Calu3 (cell line): Measurements from ENCODE around the gene RASGRP2. TPM values are rescaled to one million over a fixed set of nuclear protein-coding genes. Genes with fewer than 3 reads are reported as not detected.

Experiments
- BruUV-seq: library from RNA; stranded (reverse); fragments of 400-500 nt; replicated peaks from 2 replicates; lab custom pipeline; 2021; lab: Mats Ljungman, UMichigan
- CTCF ChIA-PET: fragments of 300-600 bp; sonication (Branson Sonifier 250); formaldehyde crosslinking; loops from one replicate; lab custom pipeline; 2022; ENCODE audit warnings: antibody characterized with exemption; lab: Charles Lee
- DNase-seq: peaks from one replicate; pipeline ENCODE4 v3.0.0; 2022
- H3K27ac Mint-ChIP-seq: one replicate; pipeline ENCODE4 v1.8.0; 2022; ENCODE audit warnings: mixed read lengths; ENCODE audit not compliant: unreplicated experiment
- H3K27me3 Mint-ChIP-seq: one replicate; pipeline ENCODE4 v1.8.0; 2022; ENCODE audit warnings: mixed read lengths; ENCODE audit not compliant: unreplicated experiment
- H3K36me3 Mint-ChIP-seq: one replicate; pipeline ENCODE4 v1.8.0; 2022; ENCODE audit warnings: mild to moderate bottlenecking, moderate library complexity, mixed read lengths; ENCODE audit not compliant: insufficient read depth, unreplicated experiment
- H3K4me1 Mint-ChIP-seq: one replicate; pipeline ENCODE4 v1.8.0; 2022; ENCODE audit warnings: mild to moderate bottlenecking, low read depth, mixed read lengths; ENCODE audit not compliant: unreplicated experiment
- H3K4me3 Mint-ChIP-seq: one replicate; pipeline ENCODE4 v1.8.0; 2022; ENCODE audit warnings: mild to moderate bottlenecking, low read depth, moderate library complexity, mixed read lengths; ENCODE audit not compliant: unreplicated experiment
- H3K9me3 Mint-ChIP-seq: one replicate; pipeline ENCODE4 v1.8.0; 2022; ENCODE audit warnings: low read depth, mixed read lengths; ENCODE audit not compliant: unreplicated experiment
- intact Hi-C: fragments of 100-400 bp; cut with micrococcal nuclease; formaldehyde crosslinking; loops from one replicate; pipeline ENCODE4 v1.10.0; 2022; ENCODE audit not compliant: unreplicated experiment
- total RNA-seq: library from RNA; stranded (reverse); gene quantifications from 2 replicates; pipeline ENCODE4 v1.2.3, GENCODE V29; 2022
- TF ChIP-seq, protein P1 (sequence below): fragments of 200-600 bp; IDR thresholded peaks from one replicate; pipeline ENCODE4 v1.8.0; 2022; ENCODE audit warnings: antibody characterized with exemption; ENCODE audit not compliant: unreplicated experiment

Gene RASGRP2
- total RNA-seq, 1 experiment from 2014 or later, result not detected

DNA sequence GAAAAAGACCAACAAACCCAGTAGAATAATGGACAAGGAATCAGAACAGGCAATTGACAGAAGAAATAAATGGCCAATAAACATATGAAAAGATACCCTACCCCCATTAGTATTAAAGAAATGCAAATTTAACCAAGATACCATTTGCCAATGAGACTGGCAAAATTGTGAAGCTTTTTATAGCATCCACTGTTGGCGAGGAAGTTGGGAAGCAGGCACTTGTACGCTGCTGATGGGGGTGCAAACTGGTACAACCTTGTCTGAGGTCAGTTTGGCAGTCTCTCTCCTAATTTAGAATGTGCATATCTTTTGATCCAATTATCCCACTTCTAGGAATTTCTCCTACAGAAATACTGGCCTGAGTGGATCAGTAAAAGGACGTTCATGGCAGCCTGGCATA lies 12.3 kb downstream of the RASGRP2 start:
- H3K36me3 Mint-ChIP-seq, result no peaks in the 10 kb centered on the region
- H3K27ac Mint-ChIP-seq, result no peak overlapping the region
- no TSS peak for BruUV-seq
- CTCF ChIA-PET, result no interaction called here
- H3K4me1 Mint-ChIP-seq, result no peaks in the 10 kb centered on the region
- H3K4me3 Mint-ChIP-seq, result no peak overlapping the region
- TF ChIP-seq, protein P1, sequence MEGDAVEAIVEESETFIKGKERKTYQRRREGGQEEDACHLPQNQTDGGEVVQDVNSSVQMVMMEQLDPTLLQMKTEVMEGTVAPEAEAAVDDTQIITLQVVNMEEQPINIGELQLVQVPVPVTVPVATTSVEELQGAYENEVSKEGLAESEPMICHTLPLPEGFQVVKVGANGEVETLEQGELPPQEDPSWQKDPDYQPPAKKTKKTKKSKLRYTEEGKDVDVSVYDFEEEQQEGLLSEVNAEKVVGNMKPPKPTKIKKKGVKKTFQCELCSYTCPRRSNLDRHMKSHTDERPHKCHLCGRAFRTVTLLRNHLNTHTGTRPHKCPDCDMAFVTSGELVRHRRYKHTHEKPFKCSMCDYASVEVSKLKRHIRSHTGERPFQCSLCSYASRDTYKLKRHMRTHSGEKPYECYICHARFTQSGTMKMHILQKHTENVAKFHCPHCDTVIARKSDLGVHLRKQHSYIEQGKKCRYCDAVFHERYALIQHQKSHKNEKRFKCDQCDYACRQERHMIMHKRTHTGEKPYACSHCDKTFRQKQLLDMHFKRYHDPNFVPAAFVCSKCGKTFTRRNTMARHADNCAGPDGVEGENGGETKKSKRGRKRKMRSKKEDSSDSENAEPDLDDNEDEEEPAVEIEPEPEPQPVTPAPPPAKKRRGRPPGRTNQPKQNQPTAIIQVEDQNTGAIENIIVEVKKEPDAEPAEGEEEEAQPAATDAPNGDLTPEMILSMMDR, result no peak
- no peak for DNase-seq
- peaks cover 84% of the 10 kb centered on the region for H3K27me3 Mint-ChIP-seq
- intact Hi-C loops, result no loop called here
- H3K9me3 Mint-ChIP-seq, result no peaks in the 10 kb centered on the region

DNA sequence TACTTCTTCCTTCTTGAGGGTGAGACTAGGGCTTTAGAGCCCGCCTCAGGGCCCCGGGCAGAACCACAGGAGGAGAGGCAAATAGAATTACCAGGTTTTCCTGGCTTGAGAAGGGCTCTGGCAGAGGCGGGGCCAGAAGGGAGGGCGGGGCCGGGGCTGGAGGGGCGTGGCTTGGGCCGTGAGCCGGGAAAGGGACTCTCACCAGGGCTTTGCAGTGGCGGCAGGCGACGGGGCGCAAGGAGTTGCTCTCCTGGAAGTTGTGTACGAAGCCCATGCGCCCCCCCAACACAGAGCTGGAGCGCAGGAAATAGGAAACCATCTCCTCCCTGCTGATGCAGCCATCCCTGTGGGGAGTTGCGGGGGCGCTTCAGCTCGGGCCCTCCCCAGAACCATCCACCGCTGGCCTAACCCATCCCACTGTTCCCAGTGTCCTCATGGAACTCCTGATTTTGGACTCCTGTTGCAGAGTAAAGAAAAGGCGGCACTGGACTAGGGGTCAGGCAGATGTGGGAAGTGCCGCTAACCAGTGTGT lies 14.0 kb downstream of the RASGRP2 start:
- no TSS peak for BruUV-seq
- Mint-ChIP-seq H3K4me3 (no peak overlapping the region), H3K27me3 (peaks cover 84% of the 10 kb centered on the region), H3K36me3 (no peaks in the 10 kb centered on the region), H3K9me3 (no peaks in the 10 kb centered on the region), H3K27ac (no peak overlapping the region), H3K4me1 (no peaks in the 10 kb centered on the region)
- no peak for DNase-seq
- intact Hi-C loops, result no loop called here
- CTCF ChIA-PET, result no interaction called here
- TF ChIP-seq, protein P1, result no peak

DNA sequence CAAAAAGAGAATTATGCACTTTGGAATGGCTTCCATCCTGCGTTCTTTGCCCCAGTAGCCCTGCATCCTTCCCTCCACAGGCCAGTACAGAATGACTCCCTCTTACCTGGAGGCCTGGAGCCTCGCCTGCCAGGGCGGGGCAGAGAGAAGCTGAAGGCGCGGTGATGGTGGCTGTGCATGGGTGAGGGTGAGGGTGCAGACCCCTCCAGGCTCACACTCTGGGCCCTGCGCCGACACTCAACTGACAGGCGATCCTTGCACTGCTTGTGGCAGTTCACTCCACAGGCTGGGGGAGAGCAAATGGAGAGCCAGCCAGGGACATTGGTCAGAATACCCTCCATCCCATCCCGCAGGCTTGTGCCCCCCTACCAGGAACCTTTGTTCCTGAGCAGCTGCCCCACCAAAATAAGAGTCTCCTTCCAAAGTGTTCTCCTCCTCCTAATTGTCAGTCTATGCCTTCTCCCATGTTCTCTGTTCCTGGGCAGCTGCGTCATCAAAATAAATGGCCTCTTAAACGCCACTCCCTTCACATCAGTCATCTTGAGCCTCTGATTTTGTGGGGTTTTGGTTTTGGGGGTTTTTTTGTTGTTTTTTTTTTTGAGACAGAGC lies 15.1 kb downstream of the RASGRP2 start:
- CTCF ChIA-PET, result no interaction called here
- no peak for DNase-seq
- intact Hi-C loops, result no loop called here
- no peaks in the 10 kb centered on the region for H3K36me3 Mint-ChIP-seq
- H3K4me3 Mint-ChIP-seq, result no peak overlapping the region
- H3K4me1 Mint-ChIP-seq, result no peaks in the 10 kb centered on the region
- no peaks in the 10 kb centered on the region for H3K9me3 Mint-ChIP-seq
- no peak overlapping the region for H3K27ac Mint-ChIP-seq
- no TSS peak for BruUV-seq
- TF ChIP-seq, protein P1, result no peak
- H3K27me3 Mint-ChIP-seq, result peaks cover 87% of the 10 kb centered on the region

DNA sequence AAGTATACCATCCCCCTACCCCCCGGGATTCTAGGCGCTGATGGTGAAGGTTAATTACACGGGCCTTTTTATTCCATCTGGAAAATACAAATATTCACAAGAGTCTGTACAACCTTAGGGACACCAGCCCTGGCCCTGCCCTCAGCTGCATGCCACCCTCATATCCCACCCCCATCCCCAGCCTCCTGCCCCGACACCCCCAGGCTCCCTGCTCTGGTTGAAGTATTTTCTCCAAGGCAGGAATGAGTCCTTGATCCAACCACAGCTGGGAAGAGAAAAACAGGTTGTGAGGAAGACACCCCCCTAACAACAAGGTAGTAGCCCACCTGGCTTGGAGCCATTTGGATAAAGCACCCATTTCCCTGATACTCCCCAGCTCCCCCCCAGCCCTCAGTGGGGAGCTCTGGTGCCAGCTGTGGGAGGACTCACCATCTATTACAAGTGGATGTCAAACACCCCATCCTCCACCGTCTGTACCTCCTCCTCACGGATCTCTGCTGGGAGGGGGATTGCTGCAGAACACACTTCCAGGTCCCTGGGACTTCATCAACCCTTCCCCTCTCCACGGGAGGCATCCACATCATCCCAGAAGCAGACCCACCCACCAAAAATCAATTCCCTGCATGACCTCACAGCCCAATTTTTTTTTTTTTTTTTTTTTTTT lies 16.9 kb downstream of the RASGRP2 start:
- BruUV-seq, result no TSS peak
- no peak overlapping the region for H3K4me3 Mint-ChIP-seq
- H3K36me3 Mint-ChIP-seq, result no peaks in the 10 kb centered on the region
- H3K27ac Mint-ChIP-seq, result no peak overlapping the region
- H3K27me3 Mint-ChIP-seq, result peaks cover 97% of the 10 kb centered on the region
- no peaks in the 10 kb centered on the region for H3K9me3 Mint-ChIP-seq
- DNase-seq, result no peak
- CTCF ChIA-PET, result interaction anchor here (0.6 kb wide), 1 partner anchor 802 kb away, joined by 7 read pairs; no protein-coding TSS in a partner anchor
- H3K4me1 Mint-ChIP-seq, result no peaks in the 10 kb centered on the region
- intact Hi-C loops, result no loop called here
- TF ChIP-seq, protein P1, result no peak
